Measurements from ENCODE around the gene PPP1R7.

PPP1R7 gene

DNA sequence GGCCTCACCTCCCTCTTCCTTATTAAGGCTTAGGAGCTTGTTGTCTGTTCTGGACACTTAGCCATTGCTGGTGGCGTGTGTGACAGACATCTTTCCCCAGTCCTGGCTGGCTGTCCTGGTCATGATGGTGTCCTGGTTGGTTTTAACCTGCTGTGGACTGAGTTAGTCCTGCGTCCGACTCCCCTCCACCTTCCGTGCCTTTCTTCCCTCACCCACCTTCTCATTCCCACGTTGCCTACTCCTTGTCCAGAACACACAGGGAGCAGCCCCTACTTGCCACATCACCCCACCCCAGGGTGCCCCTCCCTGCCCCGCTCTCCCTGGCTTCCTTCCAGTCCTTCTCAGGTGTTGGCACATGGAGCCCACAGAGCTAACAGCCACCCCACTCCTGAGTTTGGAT is 47.7 kb downstream of the PPP1R7 start:
- no peak overlapping the region for H3K9ac ChIP-seq (ENCODE audit: low read length)
- no peaks in the 10 kb centered on the region for H3K36me3 ChIP-seq (ENCODE audit: control insufficient read depth, insufficient read depth, low read length)
- no peaks in the 10 kb centered on the region for H3K4me1 ChIP-seq (ENCODE audit: control insufficient read depth, insufficient read depth, low read length)
- H3K27me3 ChIP-seq (ENCODE audit: control insufficient read depth, insufficient read depth, low read length) = no peaks in the 10 kb centered on the region
- no peak overlapping the region for H3K27ac ChIP-seq (ENCODE audit: low read depth, low read length)
- H3K4me3 ChIP-seq (ENCODE audit: low read depth, low read length) = no peak overlapping the region
- H3K9me3 ChIP-seq (ENCODE audit: control insufficient read depth, insufficient read depth, low read depth, low read length) = no peaks in the 10 kb centered on the region

DNA sequence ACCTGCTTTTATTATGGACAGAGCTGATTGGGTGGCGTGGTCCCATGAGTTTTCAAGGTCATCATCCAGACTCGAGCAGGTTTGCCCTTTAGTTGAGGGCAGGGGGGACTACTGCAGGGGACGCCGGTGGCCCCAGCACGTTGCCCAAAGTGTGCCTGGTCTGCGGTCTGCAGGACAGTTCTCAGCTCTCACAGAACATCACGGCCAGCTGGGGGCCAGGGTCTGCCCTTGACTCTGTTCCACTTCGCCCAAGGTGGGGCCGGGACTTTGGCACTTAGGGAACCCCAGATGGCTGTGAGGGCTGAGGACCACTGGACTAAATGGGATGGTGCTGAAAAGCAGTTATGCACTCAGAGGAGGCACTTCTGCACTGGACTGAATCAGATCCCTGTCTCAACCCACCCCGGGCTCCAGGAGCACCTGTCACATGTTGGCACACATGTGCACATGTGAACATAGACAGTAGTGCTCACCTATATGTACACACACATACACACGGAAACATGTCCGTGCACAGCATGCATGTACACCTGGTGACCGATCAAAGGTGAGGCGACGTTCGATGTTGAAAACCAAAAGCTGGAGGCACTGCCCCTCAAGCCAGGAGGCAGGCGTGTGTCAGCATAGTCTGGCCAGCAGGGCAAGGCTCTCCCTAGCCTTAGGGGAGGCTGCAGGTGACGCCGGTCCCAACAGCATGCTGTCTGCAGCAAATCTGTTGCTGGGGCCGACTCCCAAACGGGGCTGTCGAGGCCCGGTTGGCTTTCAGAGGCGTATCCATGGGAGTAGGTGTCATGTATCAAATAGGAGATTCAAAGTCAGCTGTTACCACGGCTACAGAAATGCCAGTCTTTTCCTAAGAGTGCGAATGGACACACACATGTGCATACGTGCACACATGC is 48.4 kb downstream of the PPP1R7 start:
- H3K4me3 ChIP-seq (ENCODE audit: low read depth, low read length) = no peak overlapping the region
- H3K27ac ChIP-seq (ENCODE audit: low read depth, low read length) = no peak overlapping the region
- no peaks in the 10 kb centered on the region for H3K27me3 ChIP-seq (ENCODE audit: control insufficient read depth, insufficient read depth, low read length)
- H3K36me3 ChIP-seq (ENCODE audit: control insufficient read depth, insufficient read depth, low read length) = no peaks in the 10 kb centered on the region
- H3K9ac ChIP-seq (ENCODE audit: low read length) = no peak overlapping the region
- H3K4me1 ChIP-seq (ENCODE audit: control insufficient read depth, insufficient read depth, low read length) = no peaks in the 10 kb centered on the region
- no peaks in the 10 kb centered on the region for H3K9me3 ChIP-seq (ENCODE audit: control insufficient read depth, insufficient read depth, low read depth, low read length)

DNA sequence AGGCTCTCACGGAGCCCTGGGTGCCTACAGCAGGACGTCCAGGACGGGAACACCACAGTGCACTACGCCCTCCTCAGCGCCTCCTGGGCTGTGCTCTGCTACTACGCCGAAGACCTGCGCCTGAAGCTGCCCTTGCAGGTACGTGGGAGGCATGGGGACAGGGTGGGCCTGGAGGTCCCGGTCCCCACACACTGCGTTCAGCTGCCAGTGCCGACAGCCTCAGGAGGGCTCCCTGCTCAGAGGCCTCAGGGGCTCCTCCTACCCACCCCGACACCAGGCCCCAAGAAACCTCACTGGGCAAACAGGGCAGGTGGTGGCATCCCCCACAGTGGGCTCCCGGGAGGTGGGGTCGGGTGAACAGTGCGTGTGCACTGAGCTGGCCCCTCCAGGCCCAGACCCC is 49.0 kb downstream of the PPP1R7 start:
- no peak overlapping the region for H3K27ac ChIP-seq (ENCODE audit: low read depth, low read length)
- H3K4me3 ChIP-seq (ENCODE audit: low read depth, low read length) = no peak overlapping the region
- H3K4me1 ChIP-seq (ENCODE audit: control insufficient read depth, insufficient read depth, low read length) = no peaks in the 10 kb centered on the region
- no peak overlapping the region for H3K9ac ChIP-seq (ENCODE audit: low read length)
- H3K9me3 ChIP-seq (ENCODE audit: control insufficient read depth, insufficient read depth, low read depth, low read length) = no peaks in the 10 kb centered on the region
- no peaks in the 10 kb centered on the region for H3K36me3 ChIP-seq (ENCODE audit: control insufficient read depth, insufficient read depth, low read length)
- H3K27me3 ChIP-seq (ENCODE audit: control insufficient read depth, insufficient read depth, low read length) = no peaks in the 10 kb centered on the region

DNA sequence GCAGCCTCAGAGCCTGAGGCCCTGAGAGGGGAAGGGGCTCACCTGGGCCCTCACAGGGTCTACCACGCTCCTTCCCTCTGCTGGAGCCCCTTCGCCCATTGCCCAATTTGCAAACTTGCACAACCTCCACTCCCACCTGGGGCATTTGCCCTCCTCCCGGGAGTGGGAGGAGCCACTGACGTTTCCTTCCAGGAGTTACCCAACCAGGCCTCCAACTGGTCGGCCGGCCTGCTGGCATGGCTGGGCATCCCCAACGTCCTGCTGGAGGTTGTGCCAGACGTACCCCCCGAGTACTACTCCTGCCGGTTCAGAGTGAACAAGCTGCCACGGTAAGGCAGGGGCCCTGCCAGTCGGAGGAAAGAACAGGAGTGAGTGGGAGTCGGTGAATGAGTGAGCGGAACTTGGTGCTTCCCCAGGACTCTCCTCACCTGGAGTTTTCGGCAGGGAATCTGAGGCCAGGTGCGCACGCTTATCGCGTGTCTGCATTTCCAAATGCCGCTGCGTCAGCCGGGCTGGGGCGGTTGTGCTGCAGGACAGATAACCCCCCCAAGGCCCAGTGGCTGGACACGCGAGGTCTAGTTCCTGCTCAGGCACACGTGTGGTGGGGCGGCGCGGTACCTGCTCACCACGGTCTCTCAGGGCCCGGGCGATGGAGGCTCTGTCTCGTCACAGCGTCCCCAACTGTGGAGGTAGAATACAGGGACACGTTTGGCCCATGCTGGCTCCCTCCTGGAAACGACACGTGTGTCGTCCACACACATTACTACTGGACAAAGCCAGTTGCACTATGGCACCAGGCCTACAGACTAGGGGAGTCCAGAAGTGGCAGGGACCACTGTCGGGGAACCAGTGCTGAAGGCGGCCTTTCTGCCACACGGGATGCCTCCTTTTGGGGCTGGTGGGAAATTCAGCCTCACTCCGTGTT is 49.9 kb downstream of the PPP1R7 start:
- no peak overlapping the region for H3K27ac ChIP-seq (ENCODE audit: low read depth, low read length)

GRCh38 chr2:241200822-241201395 is 50.6 kb downstream of the PPP1R7 start:
- Histone ChIP-seq H3K4me3 (ENCODE audit: low read depth, low read length) (no peak overlapping the region), H3K9me3 (ENCODE audit: control insufficient read depth, insufficient read depth, low read depth, low read length) (no peaks in the 10 kb centered on the region)

More for the DNA sequence above, 49.9 kb downstream of the PPP1R7 start:
- no peaks in the 10 kb centered on the region for H3K9me3 ChIP-seq (ENCODE audit: control insufficient read depth, insufficient read depth, low read depth, low read length)
- no peak overlapping the region for H3K9ac ChIP-seq (ENCODE audit: low read length)
- no peaks in the 10 kb centered on the region for H3K4me1 ChIP-seq (ENCODE audit: control insufficient read depth, insufficient read depth, low read length)
- no peaks in the 10 kb centered on the region for H3K36me3 ChIP-seq (ENCODE audit: control insufficient read depth, insufficient read depth, low read length)
- H3K4me3 ChIP-seq (ENCODE audit: low read depth, low read length) = no peak overlapping the region
- no peaks in the 10 kb centered on the region for H3K27me3 ChIP-seq (ENCODE audit: control insufficient read depth, insufficient read depth, low read length)

GRCh38 chr2:241201445-241202267 is 51.4 kb downstream of the PPP1R7 start:
- no peak overlapping the region for H3K27ac ChIP-seq (ENCODE audit: low read depth, low read length)
- H3K4me1 ChIP-seq (ENCODE audit: control insufficient read depth, insufficient read depth, low read length) = no peaks in the 10 kb centered on the region
- no peaks in the 10 kb centered on the region for H3K36me3 ChIP-seq (ENCODE audit: control insufficient read depth, insufficient read depth, low read length)
- no peak overlapping the region for H3K4me3 ChIP-seq (ENCODE audit: low read depth, low read length)
- H3K27me3 ChIP-seq (ENCODE audit: control insufficient read depth, insufficient read depth, low read length) = no peaks in the 10 kb centered on the region
- H3K9ac ChIP-seq (ENCODE audit: low read length) = no peak overlapping the region
- H3K9me3 ChIP-seq (ENCODE audit: control insufficient read depth, insufficient read depth, low read depth, low read length) = no peaks in the 10 kb centered on the region

More at GRCh38 chr2:241200822-241201395, 50.6 kb downstream of the PPP1R7 start:
- Histone ChIP-seq H3K27me3 (ENCODE audit: control insufficient read depth, insufficient read depth, low read length) (no peaks in the 10 kb centered on the region), H3K4me1 (ENCODE audit: control insufficient read depth, insufficient read depth, low read length) (no peaks in the 10 kb centered on the region), H3K36me3 (ENCODE audit: control insufficient read depth, insufficient read depth, low read length) (no peaks in the 10 kb centered on the region), H3K27ac (ENCODE audit: low read depth, low read length) (no peak overlapping the region), H3K9ac (ENCODE audit: low read length) (no peak overlapping the region)

DNA sequence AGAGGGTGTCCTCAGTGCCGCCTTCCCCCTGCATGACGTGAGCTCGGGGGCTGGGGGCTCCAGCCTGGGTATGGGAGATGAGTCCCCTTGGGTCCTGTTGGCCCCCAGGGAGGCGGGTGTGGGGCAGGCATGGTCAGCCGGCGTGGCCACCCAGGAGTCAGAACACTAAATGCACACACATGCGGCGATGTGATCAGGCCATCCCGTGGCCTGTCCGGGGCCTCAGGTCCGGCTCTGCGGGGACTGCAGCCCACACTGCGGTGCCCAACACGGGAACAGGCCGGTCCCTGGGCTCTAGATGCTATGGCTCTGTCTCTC is 52.0 kb downstream of the PPP1R7 start:
- Histone ChIP-seq H3K4me3 (ENCODE audit: low read depth, low read length) (no peak overlapping the region), H3K9ac (ENCODE audit: low read length) (no peak overlapping the region), H3K36me3 (ENCODE audit: control insufficient read depth, insufficient read depth, low read length) (no peaks in the 10 kb centered on the region), H3K27me3 (ENCODE audit: control insufficient read depth, insufficient read depth, low read length) (no peaks in the 10 kb centered on the region), H3K4me1 (ENCODE audit: control insufficient read depth, insufficient read depth, low read length) (no peaks in the 10 kb centered on the region), H3K27ac (ENCODE audit: low read depth, low read length) (no peak overlapping the region), H3K9me3 (ENCODE audit: control insufficient read depth, insufficient read depth, low read depth, low read length) (no peaks in the 10 kb centered on the region)

DNA sequence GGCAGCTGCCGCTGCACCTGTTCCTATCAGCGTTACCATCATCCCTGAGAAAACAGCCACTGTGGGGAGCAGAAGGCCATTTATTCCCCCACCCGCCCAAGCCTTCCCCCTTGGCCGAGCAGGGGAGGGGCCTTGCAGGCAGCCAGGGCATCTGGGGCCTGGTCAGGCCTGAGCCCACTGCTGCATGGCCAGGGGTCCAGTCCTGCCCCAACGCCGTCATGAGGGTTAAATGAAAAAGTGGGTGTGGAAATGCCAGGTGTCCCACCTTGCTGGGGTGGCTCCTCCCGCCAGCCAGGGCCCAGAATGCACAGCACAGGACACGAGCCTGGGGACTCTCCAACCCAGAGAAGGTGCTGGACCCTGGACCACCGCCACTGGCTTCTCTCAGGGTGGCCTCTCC is 52.4 kb downstream of the PPP1R7 start:
- H3K9me3 ChIP-seq (ENCODE audit: control insufficient read depth, insufficient read depth, low read depth, low read length) = no peaks in the 10 kb centered on the region
- no peaks in the 10 kb centered on the region for H3K27me3 ChIP-seq (ENCODE audit: control insufficient read depth, insufficient read depth, low read length)
- no peak overlapping the region for H3K4me3 ChIP-seq (ENCODE audit: low read depth, low read length)
- H3K4me1 ChIP-seq (ENCODE audit: control insufficient read depth, insufficient read depth, low read length) = no peaks in the 10 kb centered on the region
- H3K36me3 ChIP-seq (ENCODE audit: control insufficient read depth, insufficient read depth, low read length) = no peaks in the 10 kb centered on the region
- H3K9ac ChIP-seq (ENCODE audit: low read length) = no peak overlapping the region
- no peak overlapping the region for H3K27ac ChIP-seq (ENCODE audit: low read depth, low read length)

- Histone ChIP-seq H3K9me3 (ENCODE audit: control insufficient read depth, insufficient read depth, low read depth, low read length) (no peaks in the 10 kb centered on the region), H3K4me3 (ENCODE audit: low read depth, low read length) (no peak overlapping the region), H3K9ac (ENCODE audit: low read length) (no peak overlapping the region), H3K27ac (ENCODE audit: low read depth, low read length) (no peak overlapping the region), H3K27me3 (ENCODE audit: control insufficient read depth, insufficient read depth, low read length) (no peaks in the 10 kb centered on the region), H3K36me3 (ENCODE audit: control insufficient read depth, insufficient read depth, low read length) (no peaks in the 10 kb centered on the region), H3K4me1 (ENCODE audit: control insufficient read depth, insufficient read depth, low read length) (no peaks in the 10 kb centered on the region)
Observed at GRCh38 chr2:241203218-241204009, 53.1 kb downstream of the PPP1R7 start.

DNA sequence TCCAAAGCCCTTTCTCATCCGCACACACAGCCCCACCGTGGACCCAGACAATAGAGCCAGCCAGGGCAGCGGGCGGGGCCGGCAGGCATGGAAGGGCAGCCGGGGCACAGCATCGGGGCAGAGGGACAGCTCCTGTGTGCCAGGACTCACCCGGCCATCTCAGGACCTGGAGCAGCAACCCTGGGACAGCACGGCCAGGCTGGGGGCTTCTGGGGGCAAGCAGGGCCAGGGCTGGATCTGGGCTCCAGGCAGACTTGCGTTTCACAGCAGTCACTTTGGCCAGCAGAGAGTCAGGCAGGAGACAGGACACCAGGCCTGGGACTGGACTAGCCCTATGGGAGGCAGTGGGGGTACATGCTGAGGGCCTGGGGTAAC is 53.7 kb downstream of the PPP1R7 start:
- Histone ChIP-seq H3K4me1 (ENCODE audit: control insufficient read depth, insufficient read depth, low read length) (no peaks in the 10 kb centered on the region), H3K4me3 (ENCODE audit: low read depth, low read length) (no peak overlapping the region), H3K9ac (ENCODE audit: low read length) (no peak overlapping the region)

More for the DNA sequence above, 53.7 kb downstream of the PPP1R7 start:
- Histone ChIP-seq H3K36me3 (ENCODE audit: control insufficient read depth, insufficient read depth, low read length) (no peaks in the 10 kb centered on the region), H3K27me3 (ENCODE audit: control insufficient read depth, insufficient read depth, low read length) (no peaks in the 10 kb centered on the region), H3K9me3 (ENCODE audit: control insufficient read depth, insufficient read depth, low read depth, low read length) (no peaks in the 10 kb centered on the region), H3K27ac (ENCODE audit: low read depth, low read length) (no peak overlapping the region)

All from HUES6 (cell line).